H1 (cell line): ENCODE data around the gene SIPA1L3. TPM values are rescaled to one million over a fixed set of nuclear protein-coding genes. Genes with fewer than 3 reads are reported as not detected.

Source experiments
- CTCF ChIA-PET: fragments of 300-600 bp; sonication (Branson Sonifier 250); formaldehyde crosslinking; loops from one replicate; lab custom pipeline; 2021; ENCODE audit not compliant: partially characterized antibody; lab: Charles Lee
- POLR2A ChIA-PET: fragments of 300-600 bp; sonication (Branson Sonifier 250); formaldehyde crosslinking; loops from one replicate; lab custom pipeline; 2021; ENCODE audit warnings: inconsistent platforms; ENCODE audit not compliant: partially characterized antibody; lab: Charles Lee
- DNase-seq, 2 experiments: peaks; one replicate each; pipeline versions ENCODE4 v3.0.0 to v3.0.0-alpha.2; 2010 to 2022; ENCODE audit warnings: low spot score in 2 of 2, low read depth in 1 of 2, mixed read lengths in 1 of 2
- FAIRE-seq: peaks from 2 replicates; lab custom pipeline; 2011; peaks lifted over from hg19 to GRCh38; lab: Jason Lieb, UNC
- H2AFZ ChIP-seq: 2 replicates; pipeline ENCODE4 v1.8.1; 2012; ENCODE audit warnings: low read length, inconsistent platforms
- H2AK5ac ChIP-seq: 2 replicates; pipeline ENCODE4 v1.6.1; 2013; ENCODE audit warnings: low read depth, low read length
- H2BK120ac ChIP-seq: replicated peaks from 2 replicates; pipeline ENCODE3; 2013; ENCODE audit warnings: low read depth, low read length, inconsistent platforms
- H2BK12ac ChIP-seq: 2 replicates; pipeline ENCODE4 v1.6.1; 2013; ENCODE audit warnings: low read depth, low read length
- H2BK15ac ChIP-seq: 2 replicates; pipeline ENCODE4 v1.6.1; 2013; ENCODE audit warnings: low read length
- H2BK20ac ChIP-seq: 2 replicates; pipeline ENCODE4 v1.6.1; 2013; ENCODE audit warnings: low read length
- H2BK5ac ChIP-seq: 2 replicates; pipeline ENCODE4 v1.6.1; 2013; ENCODE audit warnings: low read depth, low read length
- H3K14ac ChIP-seq: 2 replicates; pipeline ENCODE4 v1.6.1; 2013; ENCODE audit warnings: inconsistent platforms; ENCODE audit not compliant: insufficient read length
- H3K18ac ChIP-seq: 2 replicates; pipeline ENCODE4 v1.6.1; 2013; ENCODE audit warnings: low read length; ENCODE audit errors: extremely low read depth
- H3K23ac ChIP-seq: 2 replicates; pipeline ENCODE4 v1.6.1; 2013; ENCODE audit warnings: inconsistent platforms; ENCODE audit not compliant: insufficient read length
- H3K23me2 ChIP-seq: 2 replicates; pipeline ENCODE4 v1.6.1; 2013; ENCODE audit warnings: low read depth, low read length
- H3K27ac ChIP-seq: 2 replicates; pipeline ENCODE4 v1.6.1; 2011; ENCODE audit warnings: low read depth, low read length, inconsistent platforms
- H3K27me3 ChIP-seq, 4 experiments: replicated peaks in 1 of 4; 1 replicate in 1 of 4; 2 replicates in 3 of 4; pipeline versions ENCODE4 v1.6.1 to v1.8.1; 2011 to 2013; ENCODE audit warnings: low read length in 3 of 4, mild to moderate bottlenecking in 3 of 4, inconsistent platforms in 2 of 4, mixed read lengths in 2 of 4, moderate library complexity in 1 of 4; ENCODE audit not compliant: control insufficient read depth in 3 of 4, insufficient read depth in 3 of 4; ENCODE audit errors: extremely low read depth in 1 of 4
- H3K36me3 ChIP-seq, 4 experiments: 2 replicates each; pipeline versions ENCODE4 v1.6.1 to v1.8.1; 2011 to 2013; ENCODE audit warnings: mild to moderate bottlenecking in 4 of 4, low read length in 3 of 4, moderate library complexity in 2 of 4, control low read depth in 1 of 4, inconsistent platforms in 1 of 4; ENCODE audit not compliant: insufficient read depth in 4 of 4, control insufficient read depth in 2 of 4
- H3K4ac ChIP-seq: replicated peaks from 2 replicates; pipeline ENCODE3; 2013; ENCODE audit warnings: low read length, low read depth, mixed read lengths, inconsistent platforms; ENCODE audit not compliant: insufficient read length
- H3K4me1 ChIP-seq, 4 experiments: replicated peaks in 1 of 4; 1 replicate in 1 of 4; 2 replicates in 3 of 4; pipeline versions ENCODE4 v1.6.1 to v1.8.1; 2011 to 2013; ENCODE audit warnings: low read length in 3 of 4, inconsistent platforms in 2 of 4, mixed read lengths in 1 of 4; ENCODE audit not compliant: insufficient read depth in 4 of 4, control insufficient read depth in 3 of 4
- H3K4me2 ChIP-seq, 2 experiments: 2 replicates each; pipeline versions ENCODE4 v1.6.1 to v1.8.1; 2011 to 2013; ENCODE audit warnings: low read depth in 2 of 2, low read length in 2 of 2, control low read depth in 1 of 2, inconsistent platforms in 1 of 2, mild to moderate bottlenecking in 1 of 2; ENCODE audit not compliant: insufficient read depth in 1 of 2
- H3K4me3 ChIP-seq, 4 experiments: fragments of 200-600, 300-600 bp in 1 of 4; sonication (generic), shearing (Covaris generic), sonication (Bioruptor Twin) in 1 of 4; 2 replicates each; pipeline versions ENCODE4 v1.5.1 to v1.8.1; 2011 to 2016; ENCODE audit warnings: low read length in 4 of 4, low read depth in 3 of 4, control low read depth in 2 of 4, inconsistent platforms in 2 of 4, mild to moderate bottlenecking in 2 of 4, mixed read lengths in 1 of 4, moderate library complexity in 1 of 4; ENCODE audit not compliant: insufficient read depth in 2 of 4; ENCODE audit errors: extremely low read depth in 1 of 4
- H3K56ac ChIP-seq: replicated peaks from 2 replicates; pipeline ENCODE3; 2013; ENCODE audit warnings: low read depth, mild to moderate bottlenecking, mixed read lengths, low read length, inconsistent platforms; ENCODE audit not compliant: insufficient read length
- H3K79me1 ChIP-seq: 2 replicates; pipeline ENCODE4 v1.6.1; 2013; ENCODE audit warnings: low read depth, low read length, control low read depth
- H3K79me2 ChIP-seq, 2 experiments: 2 replicates each; pipeline versions ENCODE4 v1.6.1 to v1.8.1; 2012 to 2013; ENCODE audit warnings: low read length in 2 of 2, mild to moderate bottlenecking in 2 of 2, inconsistent platforms in 1 of 2; ENCODE audit not compliant: insufficient read depth in 2 of 2, control insufficient read depth in 1 of 2
- H3K9ac ChIP-seq, 4 experiments: replicated peaks in 1 of 4; 1 replicate in 1 of 4; 2 replicates in 3 of 4; pipeline versions ENCODE4 v1.6.1 to v1.8.1; 2011 to 2013; ENCODE audit warnings: low read depth in 3 of 4, low read length in 3 of 4, control low read depth in 2 of 4, mild to moderate bottlenecking in 2 of 4, moderate library complexity in 2 of 4, inconsistent platforms in 1 of 4; ENCODE audit errors: extremely low read depth in 1 of 4
- H3K9me3 ChIP-seq, 2 experiments: 2 replicates each; pipeline versions ENCODE4 v1.6.1 to v1.8.1; 2012 to 2013; ENCODE audit warnings: mild to moderate bottlenecking in 2 of 2, moderate library complexity in 2 of 2, control low read depth in 1 of 2, inconsistent platforms in 1 of 2, low read depth in 1 of 2, low read length in 1 of 2, mixed read lengths in 1 of 2; ENCODE audit not compliant: insufficient read depth in 2 of 2
- H4K20me1 ChIP-seq, 2 experiments: replicated peaks in 1 of 2; 2 replicates each; pipeline versions ENCODE3 to v1.8.1; 2011 to 2013; ENCODE audit warnings: inconsistent platforms in 2 of 2, low read length in 2 of 2, mild to moderate bottlenecking in 1 of 2; ENCODE audit not compliant: insufficient read depth in 2 of 2, control insufficient read depth in 1 of 2
- H4K5ac ChIP-seq: 2 replicates; pipeline ENCODE4 v1.6.1; 2013; ENCODE audit warnings: low read length, low read depth, mixed read lengths, inconsistent platforms; ENCODE audit not compliant: insufficient read length
- H4K8ac ChIP-seq: 2 replicates; pipeline ENCODE4 v1.8.0; 2013; ENCODE audit warnings: mild to moderate bottlenecking, moderate library complexity, low read length, inconsistent platforms; ENCODE audit not compliant: insufficient read depth; ENCODE audit errors: extremely low read depth
- H4K91ac ChIP-seq: replicated peaks from 2 replicates; pipeline ENCODE3; 2013; ENCODE audit warnings: low read length, mixed read lengths, inconsistent platforms; ENCODE audit not compliant: insufficient read length
- MAX ChIP-seq: IDR thresholded peaks from 2 replicates; pipeline ENCODE4 v1.6.1; 2012; ENCODE audit warnings: inconsistent platforms
- POLR2A ChIP-seq, 2 experiments: IDR thresholded peaks; 1 replicate in 1 of 2; 2 replicates in 1 of 2; pipeline ENCODE4 v1.6.1; 2011; ENCODE audit warnings: low read depth in 2 of 2, low read length in 2 of 2, mild to moderate bottlenecking in 2 of 2; ENCODE audit errors: control extremely low read depth in 1 of 2
- SAP30 ChIP-seq: fragments of 300-600 bp; sonication (generic); IDR thresholded peaks from 2 replicates; pipeline ENCODE4 v1.7.1; 2012; ENCODE audit warnings: low read length, moderate library complexity, mild to moderate bottlenecking, inconsistent platforms; ENCODE audit not compliant: insufficient read depth, insufficient replicate concordance
- SIX5 ChIP-seq: IDR thresholded peaks from 2 replicates; pipeline ENCODE4 v1.6.1; 2011; ENCODE audit warnings: mild to moderate bottlenecking, low read depth, low read length
- TBP ChIP-seq: IDR thresholded peaks from 2 replicates; pipeline ENCODE4 v1.6.1; 2011; ENCODE audit warnings: low read depth, low read length, improper control_type of control experiment
- ZNF274 ChIP-seq: IDR thresholded peaks from 2 replicates; pipeline ENCODE4 v1.7.0; 2012; ENCODE audit warnings: low read length, borderline replicate concordance; ENCODE audit errors: extremely low read depth
- WGBS, 2 experiments: shearing (Covaris generic) in 1 of 2; methylation state at CpG; one replicate each; pipeline versions ENCODE4 v1.1.6 to v1.1.7; 2013 to 2015; ENCODE audit warnings: low lambda C conversion rate in 2 of 2, mixed read lengths in 2 of 2, inconsistent platforms in 1 of 2, low coverage in 1 of 2, missing lambda C conversion rate in 1 of 2; ENCODE audit not compliant: insufficient replicate concordance in 2 of 2, insufficient coverage in 1 of 2, insufficient read length in 1 of 2; ENCODE audit errors: extremely low coverage in 1 of 2, missing lambda C conversion rate in 1 of 2; 5-methylcytosine and 5-hydroxymethylcytosine counted together
- polyA plus RNA-seq, 7 experiments: library from polyadenylated mRNA; depleted of rRNA in 3 of 7; stranded (reverse) in 5 of 7; unstranded in 2 of 7; fragments of >200 nt in 5 of 7; fragments of 200-250 nt in 2 of 7; gene quantifications; 1 replicate in 5 of 7; 2 replicates in 1 of 7; 4 replicates in 1 of 7; pipeline versions ENCODE4 v1.2.1 to v1.2.3, GENCODE V29; 2011 to 2013; ENCODE audit warnings: missing spikeins in 2 of 7, mixed read lengths in 2 of 7
- total RNA-seq: library from RNA; stranded (reverse); fragmentation: NEBNext Ultra II Directional; extraction: Animal tissue kit (Norgen Biotek cat#: 25700); gene quantifications from 2 replicates; pipeline ENCODE4 v1.2.1, GENCODE V29; 2021

SIPA1L3 gene
- total and polyA plus RNA-seq, 2 of the 8 experiments (the other 6 are each of a cell fraction or from before 2014, with no cell fraction given): 15.0 to 54.9 TPM

GRCh38 chr19:38196245-38196837 is 289.3 kb downstream of the SIPA1L3 start:
- no peak overlapping the region for H3K4ac ChIP-seq
- no peak overlapping the region for H4K91ac ChIP-seq
- CTCF ChIA-PET: interaction anchor here (1.0 to 1.2 kb wide), 2 partner anchors 14 to 61 kb away, joined by 3 read pairs; no protein-coding TSS in a partner anchor
- H4K8ac ChIP-seq: no peak overlapping the region
- no peak overlapping the region for H3K56ac ChIP-seq
- FAIRE-seq (no peak), DNase-seq (no peak)
- POLR2A ChIA-PET: no interaction called here
- H3K27me3 ChIP-seq: no peaks in the 10 kb centered on the region
- peaks cover 4% of the 10 kb centered on the region; the same call in 1 of the 2 replicates for H3K79me1 ChIP-seq
- TF ChIP-seq ZNF274 (no peak), SIX5 (no peak), SAP30 (no peak), TBP (no peak), MAX (no peak), POLR2A (IDR thresholded peaks at IDR 0.05; ENCODE audit: control extremely low read depth in 1 of 2, low read depth in 2 of 2, low read length in 2 of 2) (no peak)
- no peak overlapping the region for H2AK5ac ChIP-seq
- H3K4me1 ChIP-seq: no peaks in the 10 kb centered on the region
- H3K9me3 ChIP-seq: no peaks in the 10 kb centered on the region
- no peak overlapping the region for H3K4me3 ChIP-seq
- no peak overlapping the region for H3K18ac ChIP-seq
- H2BK5ac ChIP-seq: no peak overlapping the region
- no peak overlapping the region for H2AFZ ChIP-seq
- H3K79me2 ChIP-seq: no peaks in the 10 kb centered on the region
- H4K5ac ChIP-seq: no peak overlapping the region
- peak overlapping the region; percentile 27; the same call in 1 of the 2 replicates for H2BK12ac ChIP-seq
- no peak overlapping the region for H2BK20ac ChIP-seq
- H3K4me2 ChIP-seq: no peak overlapping the region
- no peak overlapping the region for H3K27ac ChIP-seq
- H4K20me1 ChIP-seq: peaks cover 0 to 4% of the 10 kb centered on the region in 2 experiments
- H2BK120ac ChIP-seq: no peak overlapping the region
- no peak overlapping the region for H2BK15ac ChIP-seq
- no peaks in the 10 kb centered on the region; the same call in 1 of the 2 replicates for H3K23me2 ChIP-seq
- peaks cover 0 to 10% (median 2%) of the 10 kb centered on the region in 4 experiments; a peak in 5 of 8 replicates for H3K36me3 ChIP-seq
- H3K14ac ChIP-seq: no peak overlapping the region
- 89% methylated on average over 13 of the region's 13 CpGs; no CpG with 5 or more reads in 1 of the 2 experiments for WGBS, 2 experiments
- no peak overlapping the region for H3K9ac ChIP-seq
- no peak overlapping the region for H3K23ac ChIP-seq
